HG03460 (cell line): ENCODE data around the gene TEX22.

Experiments used
- ATAC-seq: cut with Tn5 transposase; IDR thresholded peaks from one replicate; pipeline ENCODE4 v1.9.1; 2021; ENCODE audit not compliant: unreplicated experiment

Gene TEX22

GRCh38 chr14:105437723-105438500, 39.6 kb downstream of the TEX22 start:
- ATAC-seq = no peak

- ATAC-seq = no peak
These were observed 40.8 kb downstream of the TEX22 start for GRCh38 chr14:105439179-105439578.

DNA sequence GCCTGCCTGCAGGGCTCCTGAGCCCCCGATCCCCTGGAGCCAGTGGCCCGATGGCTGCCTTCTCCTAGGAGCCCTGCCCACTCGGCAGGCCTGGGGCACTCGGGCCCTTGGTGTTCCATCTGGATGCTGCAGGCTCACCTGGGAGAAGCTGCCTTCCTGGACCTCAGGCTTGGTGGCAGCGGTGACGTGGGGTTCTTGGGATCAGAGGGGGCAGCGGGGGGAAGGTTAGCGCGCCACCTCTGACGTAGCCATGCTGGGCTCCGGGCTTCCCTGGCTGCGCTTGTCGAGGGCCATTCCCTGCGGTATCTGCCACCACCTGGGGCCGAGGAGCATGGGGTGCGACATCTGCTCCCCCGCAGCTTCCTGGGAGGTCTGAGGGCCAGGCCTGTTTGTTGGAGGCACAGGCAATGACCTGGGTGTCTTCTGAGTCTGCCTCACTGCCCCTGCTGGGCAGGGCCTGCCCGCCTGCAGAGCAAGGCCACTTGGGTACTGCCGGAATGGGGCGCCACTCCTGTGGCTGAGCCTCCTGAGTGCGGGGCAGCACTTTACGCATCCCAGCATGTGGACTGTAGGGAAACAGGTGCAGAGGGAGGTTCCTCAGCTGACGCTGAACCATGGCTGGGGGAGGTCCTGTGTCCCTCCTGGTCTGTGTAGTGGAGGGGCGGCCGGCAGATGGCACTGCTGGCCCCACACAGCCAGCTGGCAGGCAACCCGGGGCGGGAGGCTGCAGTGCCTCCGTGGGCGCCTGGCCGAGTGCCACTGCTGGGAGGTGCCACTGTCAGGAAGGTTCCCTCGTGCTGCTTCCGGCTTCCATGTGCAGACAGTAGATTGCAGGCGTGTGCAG, 41.6 kb downstream of the TEX22 start:
- ATAC-seq = no peak

- ATAC-seq = no peak
These were observed 42.2 kb downstream of the TEX22 start for GRCh38 chr14:105440554-105440900.

DNA sequence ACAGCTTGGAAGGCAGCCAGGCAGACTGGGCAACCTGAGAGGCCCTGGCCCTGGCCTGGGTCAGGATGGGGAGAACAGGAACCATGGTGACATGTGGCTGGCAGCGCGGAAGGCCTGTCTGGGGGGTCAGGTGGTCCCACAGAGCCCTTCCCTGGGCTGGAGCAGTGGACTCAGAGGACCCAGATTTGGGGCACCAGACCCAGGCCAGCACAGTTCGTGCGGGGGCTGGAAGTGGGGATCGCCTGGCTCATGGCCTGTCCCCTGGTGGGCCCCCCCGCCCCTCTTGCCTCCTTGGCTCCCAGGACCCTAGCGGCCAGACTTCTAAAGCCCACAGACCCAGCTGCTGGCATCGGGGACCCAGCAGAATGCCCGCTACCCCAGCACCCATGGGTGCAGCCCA, 42.7 kb downstream of the TEX22 start:
- no peak for ATAC-seq

GRCh38 chr14:105442125-105442524, 43.8 kb downstream of the TEX22 start:
- no peak for ATAC-seq

DNA sequence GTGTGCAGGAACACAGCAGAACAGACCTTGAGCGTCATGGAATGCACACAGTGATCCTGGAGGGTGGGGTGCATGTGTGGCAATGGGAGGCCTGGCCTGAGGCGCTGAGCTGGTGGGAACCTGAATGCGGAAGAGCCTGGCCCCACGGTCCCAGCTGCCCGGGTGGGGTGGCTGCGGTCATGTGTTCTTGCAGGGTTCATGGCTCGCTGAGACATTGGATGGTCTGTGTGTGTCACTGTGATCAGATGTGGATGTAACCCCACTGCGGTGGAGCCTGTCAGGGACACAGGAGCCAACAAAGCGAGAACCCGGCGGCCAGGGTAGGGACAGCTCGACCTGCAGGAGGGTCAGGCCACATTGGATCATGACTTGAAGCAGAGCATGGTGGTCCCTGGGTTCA, 44.5 kb downstream of the TEX22 start:
- no peak for ATAC-seq

GRCh38 chr14:105444859-105445258, 46.5 kb downstream of the TEX22 start:
- ATAC-seq = no peak

DNA sequence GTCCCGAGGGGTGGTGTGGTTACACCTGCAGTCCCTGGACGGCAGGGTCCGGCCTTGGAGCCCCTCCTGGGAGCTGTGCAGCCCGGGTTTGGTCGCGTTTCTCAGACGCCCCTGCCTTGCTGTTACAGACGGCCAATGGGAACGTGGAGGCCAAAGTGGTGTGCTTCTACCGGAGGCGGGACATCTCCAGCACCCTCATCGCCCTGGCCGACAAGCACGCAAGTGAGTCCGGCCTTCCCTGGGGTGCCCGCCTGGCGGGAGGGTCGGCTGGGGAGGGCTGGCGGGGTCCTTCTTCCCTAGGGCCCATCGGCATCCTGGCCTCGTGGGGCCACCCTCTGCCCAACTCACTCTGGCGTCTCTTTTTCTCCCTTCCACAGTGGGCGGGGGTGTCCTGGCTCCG, 47.0 kb downstream of the TEX22 start:
- ATAC-seq = no peak

GRCh38 chr14:105445901-105446845, 47.8 kb downstream of the TEX22 start:
- no peak for ATAC-seq

DNA sequence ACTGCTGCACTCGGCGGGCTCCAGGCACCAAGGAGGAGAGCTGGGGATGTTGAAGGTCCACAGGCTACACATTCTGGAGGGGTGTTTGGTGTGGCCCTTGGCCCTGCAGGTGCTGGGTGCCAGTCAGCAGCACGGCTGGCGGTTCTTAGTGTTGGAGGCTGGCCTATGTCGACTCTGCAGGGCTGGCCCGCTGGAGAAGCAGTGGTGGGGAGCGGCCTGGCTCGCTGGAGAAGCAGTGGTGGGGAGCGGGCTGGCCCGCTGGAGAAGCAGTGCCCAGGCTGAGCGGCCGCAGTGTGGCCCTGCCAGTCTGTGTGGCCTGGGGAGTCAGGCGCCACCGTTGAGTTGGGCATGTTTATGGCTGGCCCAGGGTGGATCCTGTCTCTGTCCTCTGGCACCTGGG, 48.6 kb downstream of the TEX22 start:
- no peak for ATAC-seq

DNA sequence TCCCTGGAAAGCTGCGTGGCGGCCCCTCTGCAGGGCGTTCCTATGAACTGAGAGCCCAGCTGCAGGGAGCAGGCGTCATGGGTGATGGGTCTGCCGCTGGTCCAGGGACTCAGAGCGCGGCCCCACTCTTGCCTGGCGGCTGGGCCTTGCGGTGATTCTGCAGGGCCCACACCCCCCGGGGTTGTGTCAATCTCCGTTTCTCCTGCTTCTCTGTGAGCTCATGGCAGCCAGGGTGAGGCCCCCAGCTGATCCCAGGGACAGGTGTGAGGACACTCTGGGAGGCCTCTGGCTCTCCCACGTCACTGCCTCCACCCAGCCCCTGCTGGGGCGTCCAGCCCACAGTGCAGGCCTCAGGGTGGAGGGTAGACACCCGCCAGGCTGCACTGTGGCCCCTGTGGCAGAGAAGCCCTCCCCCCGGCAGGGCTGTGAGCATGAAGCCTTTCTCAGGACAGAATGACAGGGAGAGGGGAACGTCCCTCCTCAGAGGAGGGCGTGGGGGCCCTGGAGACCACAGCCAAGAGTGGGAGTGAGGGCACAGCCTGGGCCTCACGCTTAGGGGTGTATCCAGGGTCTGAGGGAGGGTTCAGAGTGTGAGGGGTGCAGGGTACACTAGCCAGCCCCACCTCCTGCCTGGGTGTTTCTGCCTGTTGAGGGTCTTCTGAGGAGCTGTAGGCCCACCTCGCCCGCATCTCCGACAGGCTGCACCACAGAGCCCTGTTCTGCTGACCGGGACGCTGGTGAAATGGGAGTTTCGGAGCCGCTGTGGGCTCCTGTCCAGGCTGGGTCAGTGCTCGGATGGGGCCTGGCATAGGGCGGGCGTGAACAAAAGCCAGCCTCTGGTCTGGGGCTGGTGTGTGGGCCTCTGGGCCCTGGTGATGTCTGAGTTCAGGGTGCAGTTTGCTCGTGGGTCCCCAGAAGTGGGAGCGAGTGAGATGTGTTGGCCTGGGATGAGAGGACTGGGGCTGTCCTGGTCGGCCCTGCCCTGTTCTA, 49.6 kb downstream of the TEX22 start:
- ATAC-seq = no peak

GRCh38 chr14:105448706-105449111, 50.4 kb downstream of the TEX22 start:
- ATAC-seq = no peak

GRCh38 chr14:105449276-105450122, 51.2 kb downstream of the TEX22 start:
- no peak for ATAC-seq

DNA sequence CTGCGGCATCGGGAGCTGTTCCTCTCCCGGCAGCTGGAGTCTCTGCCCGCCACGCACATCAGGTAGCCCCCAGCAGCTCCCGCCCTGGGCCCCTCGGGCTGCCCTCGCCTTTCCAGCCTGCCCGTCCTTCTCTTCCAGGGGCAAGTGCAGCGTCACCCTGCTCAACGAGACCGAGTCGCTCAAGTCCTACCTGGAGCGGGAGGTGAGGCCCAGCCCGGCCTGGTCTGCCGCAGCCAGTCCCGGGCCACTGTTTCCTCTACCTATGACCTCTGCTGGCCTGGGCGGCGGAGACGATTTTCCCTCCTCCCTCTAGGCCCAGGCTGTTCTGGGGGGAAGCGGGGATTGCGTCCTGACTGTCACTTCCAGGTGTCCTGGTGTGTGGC, 51.8 kb downstream of the TEX22 start:
- ATAC-seq = no peak

GRCh38 chr14:105450864-105451720, 52.8 kb downstream of the TEX22 start:
- no peak for ATAC-seq

GRCh38 chr14:105452963-105453362, 54.6 kb downstream of the TEX22 start:
- no peak for ATAC-seq

GRCh38 chr14:105453847-105454246, 55.5 kb downstream of the TEX22 start:
- no peak for ATAC-seq
